H9 (cell line): ENCODE data around the gene EPGN. TPM values are rescaled to one million over a fixed set of nuclear protein-coding genes. Genes with fewer than 3 reads are reported as not detected.

ENCODE experiments used
- DNase-seq: peaks from one replicate; pipeline ENCODE4 v3.0.0-alpha.2; 2017
- H2AFZ ChIP-seq: one replicate; pipeline ENCODE4 v1.6.1; 2013; ENCODE audit warnings: mild to moderate bottlenecking, low read length, control low read depth, moderate library complexity
- H2AK5ac ChIP-seq: 2 replicates; pipeline ENCODE4 v1.6.1; 2013; ENCODE audit warnings: low read length, control low read depth, mixed read lengths; ENCODE audit not compliant: insufficient read length
- H2BK120ac ChIP-seq: one replicate; pipeline ENCODE4 v1.6.1; 2013; ENCODE audit warnings: low read depth, mild to moderate bottlenecking, low read length, control low read depth, inconsistent platforms; ENCODE audit not compliant: poor library complexity, severe bottlenecking
- H2BK12ac ChIP-seq: 2 replicates; pipeline ENCODE4 v1.6.1; 2013; ENCODE audit warnings: low read length, control low read depth, mixed read lengths, low read depth; ENCODE audit not compliant: insufficient read length
- H2BK15ac ChIP-seq: 2 replicates; pipeline ENCODE4 v1.6.1; 2013; ENCODE audit warnings: low read depth, low read length, control low read depth
- H2BK20ac ChIP-seq: one replicate; pipeline ENCODE4 v1.6.1; 2013; ENCODE audit warnings: low read depth, mild to moderate bottlenecking, low read length, control low read depth, inconsistent platforms; ENCODE audit not compliant: poor library complexity, severe bottlenecking
- H2BK5ac ChIP-seq: 2 replicates; pipeline ENCODE4 v1.6.1; 2013; ENCODE audit warnings: low read length, control low read depth, mixed read lengths; ENCODE audit not compliant: insufficient read length
- H3K14ac ChIP-seq: 2 replicates; pipeline ENCODE4 v1.6.1; 2013; ENCODE audit warnings: low read length, control low read depth; ENCODE audit not compliant: insufficient read depth
- H3K18ac ChIP-seq: 2 replicates; pipeline ENCODE4 v1.6.1; 2013; ENCODE audit warnings: low read depth, mild to moderate bottlenecking, mixed read lengths, low read length, control low read depth; ENCODE audit not compliant: insufficient read length
- H3K23ac ChIP-seq: 2 replicates; pipeline ENCODE4 v1.6.1; 2013; ENCODE audit warnings: low read length, control low read depth, mixed read lengths, low read depth; ENCODE audit not compliant: insufficient read length
- H3K23me2 ChIP-seq: 2 replicates; pipeline ENCODE4 v1.6.1; 2013; ENCODE audit warnings: low read depth, mild to moderate bottlenecking, mixed read lengths, low read length, control low read depth; ENCODE audit not compliant: insufficient read length, poor library complexity, severe bottlenecking
- H3K27ac ChIP-seq: 2 replicates; pipeline ENCODE4 v1.5.1; 2013; ENCODE audit warnings: low read length, control low read depth, mixed read lengths, low read depth; ENCODE audit not compliant: insufficient read length
- H3K27me3 ChIP-seq: 2 replicates; pipeline ENCODE4 v1.6.1; 2013; ENCODE audit warnings: low read length, control low read depth, inconsistent platforms; ENCODE audit not compliant: insufficient read depth
- H3K4ac ChIP-seq: 2 replicates; pipeline ENCODE4 v1.6.1; 2013; ENCODE audit warnings: low read depth, mild to moderate bottlenecking, control low read depth, inconsistent platforms, low read length, moderate library complexity
- H3K4me1 ChIP-seq: 2 replicates; pipeline ENCODE4 v1.6.1; 2013; ENCODE audit warnings: low read length, control low read depth, inconsistent platforms; ENCODE audit not compliant: insufficient read depth
- H3K4me2 ChIP-seq: 2 replicates; pipeline ENCODE4 v1.6.1; 2013; ENCODE audit warnings: low read length, control low read depth, mixed read lengths; ENCODE audit not compliant: insufficient read length, insufficient read depth
- H3K56ac ChIP-seq: 2 replicates; pipeline ENCODE4 v1.6.1; 2013; ENCODE audit warnings: low read depth, mild to moderate bottlenecking, mixed read lengths, low read length, control low read depth; ENCODE audit not compliant: insufficient read length
- H3K79me1 ChIP-seq: 2 replicates; pipeline ENCODE4 v1.6.1; 2013; ENCODE audit warnings: low read depth, mild to moderate bottlenecking, moderate library complexity, low read length, control low read depth, inconsistent platforms; ENCODE audit not compliant: insufficient read depth, poor library complexity, severe bottlenecking
- H3K79me2 ChIP-seq: 2 replicates; pipeline ENCODE4 v1.6.1; 2013; ENCODE audit warnings: low read length, control low read depth, inconsistent platforms; ENCODE audit not compliant: insufficient read depth
- H3K9ac ChIP-seq: 2 replicates; pipeline ENCODE4 v1.6.1; 2013; ENCODE audit warnings: low read length, control low read depth, mixed read lengths; ENCODE audit not compliant: insufficient read length; ENCODE audit errors: extremely low read depth
- H3K9me3 ChIP-seq: one replicate; pipeline ENCODE4 v1.6.1; 2013; ENCODE audit warnings: low read depth, low read length, inconsistent platforms; ENCODE audit not compliant: control insufficient read depth
- H3T11ph ChIP-seq: one replicate; pipeline ENCODE4 v1.6.1; 2013; ENCODE audit warnings: mild to moderate bottlenecking, low read length, control low read depth, inconsistent platforms
- H4K20me1 ChIP-seq: one replicate; pipeline ENCODE4 v1.6.1; 2013; ENCODE audit not compliant: control insufficient read depth, insufficient read length, insufficient read depth
- H4K5ac ChIP-seq: 2 replicates; pipeline ENCODE4 v1.6.1; 2013; ENCODE audit warnings: low read depth, mild to moderate bottlenecking, mixed read lengths, low read length, control low read depth; ENCODE audit not compliant: insufficient read length
- H4K8ac ChIP-seq: replicated peaks from 2 replicates; pipeline ENCODE4 v1.6.1; 2013; ENCODE audit warnings: low read length, control low read depth, mixed read lengths, low read depth; ENCODE audit not compliant: insufficient read length
- H4K91ac ChIP-seq: 2 replicates; pipeline ENCODE4 v1.6.1; 2013; ENCODE audit warnings: low read depth, mild to moderate bottlenecking, moderate library complexity, mixed read lengths, low read length, control low read depth; ENCODE audit not compliant: insufficient read length
- H3K27ac Mint-ChIP-seq, 3 experiments: 2 replicates in 2 of 3; 3 replicates in 1 of 3; pipeline ENCODE4 v1.8.0; 2020 to 2021; ENCODE audit warnings: mixed read lengths in 3 of 3, mild to moderate bottlenecking in 1 of 3, moderate library complexity in 1 of 3
- H3K27me3 Mint-ChIP-seq: 2 replicates; pipeline ENCODE4 v1.8.0; 2021; ENCODE audit warnings: low read depth, mild to moderate bottlenecking, moderate library complexity, mixed read lengths
- H3K36me3 Mint-ChIP-seq, 3 experiments: 2 replicates in 2 of 3; 3 replicates in 1 of 3; pipeline ENCODE4 v1.8.0; 2020 to 2021; ENCODE audit warnings: low read depth in 3 of 3, mixed read lengths in 3 of 3; ENCODE audit not compliant: insufficient read depth in 1 of 3
- H3K4me1 Mint-ChIP-seq, 2 experiments: 2 replicates each; pipeline ENCODE4 v1.8.0; 2020; ENCODE audit warnings: mixed read lengths in 2 of 2
- H3K4me3 Mint-ChIP-seq, 2 experiments: 2 replicates in 1 of 2; 3 replicates in 1 of 2; pipeline ENCODE4 v1.8.0; 2020 to 2021; ENCODE audit warnings: mild to moderate bottlenecking in 2 of 2, mixed read lengths in 2 of 2, moderate library complexity in 1 of 2
- H3K9me3 Mint-ChIP-seq, 2 experiments: 2 replicates in 1 of 2; 3 replicates in 1 of 2; pipeline ENCODE4 v1.8.0; 2020; ENCODE audit warnings: mild to moderate bottlenecking in 2 of 2, mixed read lengths in 2 of 2, moderate library complexity in 1 of 2
- CTCF ChIP-seq: fragments of 200-600 bp; sonication (generic); conservative IDR thresholded peaks from 3 replicates; pipeline ENCODE4 v1.8.0; 2021; ENCODE audit warnings: antibody characterized with exemption, mild to moderate bottlenecking
- WGBS: extraction: QIAGEN DNeasy Blood & Tissue Kit; methylation state at CpG from one replicate; pipeline ENCODE4 v1.1.7; 2013; ENCODE audit warnings: missing lambda C conversion rate, low lambda C conversion rate, mixed read lengths; ENCODE audit not compliant: insufficient read length; ENCODE audit errors: extremely low coverage; 5-methylcytosine and 5-hydroxymethylcytosine counted together
- total RNA-seq: library from RNA; stranded (reverse); gene quantifications from 2 replicates; pipeline ENCODE4 v1.2.1, GENCODE V29; 2021

EPGN gene
- total RNA-seq, 1 experiment from 2014 or later: not detected

GRCh38 chr4:74284053-74284452, 24.2 kb upstream of the EPGN start:
- no peak overlapping the region for H3K27ac ChIP-seq

More at GRCh38 chr4:74284053-74284452, 24.2 kb upstream of the EPGN start:
- H2BK15ac ChIP-seq: no peak overlapping the region
- no peaks in the 10 kb centered on the region for H3K27me3 ChIP-seq
- no peaks in the 10 kb centered on the region for H3K4me1 ChIP-seq
- Mint-ChIP-seq H3K4me3 (no peak overlapping the region), H3K27me3 (no peaks in the 10 kb centered on the region; the same call in 1 of the 2 replicates), H3K36me3 (no peaks in the 10 kb centered on the region), H3K4me1 (no peaks in the 10 kb centered on the region), H3K9me3 (no peaks in the 10 kb centered on the region), H3K27ac (no peak overlapping the region)
- no peak for TF ChIP-seq CTCF
- no peak overlapping the region for H3K23ac ChIP-seq
- H3K23me2 ChIP-seq: no peaks in the 10 kb centered on the region
- DNase-seq: no peak
- H3K56ac ChIP-seq: no peak overlapping the region
- H4K5ac ChIP-seq: no peak overlapping the region
- no peak overlapping the region for H3K14ac ChIP-seq
- H2BK120ac ChIP-seq: no peak overlapping the region
- H2BK5ac ChIP-seq: no peak overlapping the region
- H3K4me2 ChIP-seq: no peak overlapping the region
- H3K79me2 ChIP-seq: no peaks in the 10 kb centered on the region
- H3K9me3 ChIP-seq: no peaks in the 10 kb centered on the region
- H3T11ph ChIP-seq: no peak overlapping the region
- WGBS: no CpG with 5 or more reads among the region's 3 CpGs
- H4K8ac ChIP-seq: no peak overlapping the region
- no peak overlapping the region for H4K91ac ChIP-seq
- no peaks in the 10 kb centered on the region for H3K79me1 ChIP-seq
- no peak overlapping the region for H2BK12ac ChIP-seq
- no peak overlapping the region for H3K9ac ChIP-seq
- no peak overlapping the region for H3K18ac ChIP-seq
- H2BK20ac ChIP-seq: no peak overlapping the region
- no peaks in the 10 kb centered on the region for H4K20me1 ChIP-seq
- H2AFZ ChIP-seq: no peak overlapping the region
- H3K4ac ChIP-seq: no peak overlapping the region
- H2AK5ac ChIP-seq: no peak overlapping the region
